Gastrocnemius medialis (tissue), 4 donors: ENCODE data around the gene UHRF2. TPM values are rescaled to one million over a fixed set of nuclear protein-coding genes. Genes with fewer than 3 reads are reported as not detected.

Source experiments
- ATAC-seq, 2 donors: fragments of 150-250 bp; one replicate each; pipeline ENCODE4 v1.9.1; 2016
- DNase-seq, 2 donors: peaks; one replicate each; pipeline ENCODE4 v3.0.0-alpha.2; 2019
- H3K27ac ChIP-seq, 4 donors: fragments of 200-600 bp; sonication (generic); 1 replicate in 1 of 4; 2 replicates in 3 of 4; pipeline ENCODE4 v1.5.1; 2016 to 2018; ENCODE audit warnings: mild to moderate bottlenecking in 2 of 4, moderate library complexity in 1 of 4
- H3K27me3 ChIP-seq, 3 donors: fragments of 200-600 bp; sonication (generic) in 2 of 3; 1 replicate in 1 of 3; 2 replicates in 2 of 3; pipeline versions ENCODE4 v1.5.1 to v1.6.0; 2016 to 2019; ENCODE audit warnings: mild to moderate bottlenecking in 1 of 3, moderate library complexity in 1 of 3
- H3K36me3 ChIP-seq, 2 donors: fragments of 200-600 bp; sonication (generic) in 1 of 2; one replicate each; pipeline ENCODE4 v1.5.1; 2017 to 2018
- H3K4me1 ChIP-seq, 2 donors: fragments of 200-600 bp; sonication (generic) in 1 of 2; one replicate each; pipeline ENCODE4 v1.5.1; 2016 to 2017; ENCODE audit warnings: mild to moderate bottlenecking in 2 of 2
- H3K4me3 ChIP-seq, 4 donors: fragments of 200-600 bp; sonication (generic) in 3 of 4; 1 replicate in 1 of 4; 2 replicates in 3 of 4; pipeline ENCODE4 v1.5.1; 2016 to 2019; ENCODE audit warnings: mild to moderate bottlenecking in 2 of 4
- H3K9me3 ChIP-seq, 3 donors: fragments of 200-600 bp; sonication (generic) in 2 of 3; 1 replicate in 1 of 3; 2 replicates in 2 of 3; pipeline ENCODE4 v1.5.1; 2016 to 2019
- CTCF ChIP-seq, 5 experiments: fragments of 450-650 bp in 3 of 5; fragments of 200-600 bp in 2 of 5; sonication (generic) in 2 of 5; IDR thresholded peaks in 4 of 5; conservative IDR thresholded peaks in 1 of 5; 1 replicate in 4 of 5; 2 replicates in 1 of 5; pipeline ENCODE4 v1.5.1; 2016 to 2019; ENCODE audit warnings: antibody characterized with exemption in 5 of 5, mild to moderate bottlenecking in 3 of 5, moderate library complexity in 3 of 5
- POLR2A ChIP-seq, 2 donors: fragments of 450-650 bp; IDR thresholded peaks; one replicate each; pipeline ENCODE4 v1.6.1; 2017; ENCODE audit warnings: antibody characterized with exemption in 2 of 2, mild to moderate bottlenecking in 2 of 2, moderate library complexity in 2 of 2
- in situ Hi-C, 4 donors: fragments of 200-750 bp; cut with MboI; loops; one replicate each; pipeline versions ENCODE4 v1.15.0 to v1.8.0; 2017; ENCODE audit warnings: low sequenced_read_pairs in 4 of 4
- intact Hi-C: fragments of 100-400 bp; cut with DNase I; formaldehyde crosslinking; loops from one replicate; pipeline ENCODE4 v1.15.1; 2023; ENCODE audit warnings: low total_unique reads
- total RNA-seq, 4 donors: library from RNA; depleted of rRNA; stranded (reverse); fragments of >200 nt; gene quantifications; one replicate each; pipeline versions ENCODE4 v1.1.0 to v1.2.3, GENCODE V29; 2016

Gene UHRF2
- total RNA-seq, 4 donors from 2014 or later = 16.7 to 29.0 (median 18.8) TPM

DNA sequence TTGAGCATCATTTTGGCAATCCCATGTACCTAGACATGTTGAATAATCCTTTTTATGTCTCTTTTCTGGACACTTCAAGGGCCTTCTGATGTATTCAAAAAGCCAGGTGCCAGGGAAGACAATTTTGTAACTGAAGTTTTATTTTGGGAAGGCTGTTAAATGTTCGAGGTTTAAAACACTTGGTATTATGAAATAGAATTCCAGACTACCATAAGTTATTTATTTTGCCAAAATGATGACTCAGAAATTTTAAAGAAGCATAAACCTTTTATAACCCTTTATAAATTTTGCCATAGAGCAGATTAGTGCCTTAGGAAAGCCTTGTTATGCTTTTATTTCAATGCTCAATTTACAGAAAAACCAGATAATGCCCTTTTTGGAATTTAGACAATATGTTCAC is 30.3 kb upstream of the UHRF2 start:
- Histone ChIP-seq H3K27ac (no peak overlapping the region), H3K4me1 (no peaks in the 10 kb centered on the region), H3K4me3 (no peak overlapping the region), H3K36me3 (no peaks in the 10 kb centered on the region), H3K27me3 (no peaks in the 10 kb centered on the region), H3K9me3 (no peaks in the 10 kb centered on the region)
- no peak for ATAC-seq
- intact Hi-C loops = no loop called here
- TF ChIP-seq CTCF (IDR thresholded peaks at IDR 0.05 in 4 of 5, conservative IDR thresholded peaks at IDR 0.05 in 1 of 5) = no peak
- no peak for TF ChIP-seq POLR2A (IDR thresholded peaks at IDR 0.05)
- in situ Hi-C loops = no loop called here
- no peak for DNase-seq

DNA sequence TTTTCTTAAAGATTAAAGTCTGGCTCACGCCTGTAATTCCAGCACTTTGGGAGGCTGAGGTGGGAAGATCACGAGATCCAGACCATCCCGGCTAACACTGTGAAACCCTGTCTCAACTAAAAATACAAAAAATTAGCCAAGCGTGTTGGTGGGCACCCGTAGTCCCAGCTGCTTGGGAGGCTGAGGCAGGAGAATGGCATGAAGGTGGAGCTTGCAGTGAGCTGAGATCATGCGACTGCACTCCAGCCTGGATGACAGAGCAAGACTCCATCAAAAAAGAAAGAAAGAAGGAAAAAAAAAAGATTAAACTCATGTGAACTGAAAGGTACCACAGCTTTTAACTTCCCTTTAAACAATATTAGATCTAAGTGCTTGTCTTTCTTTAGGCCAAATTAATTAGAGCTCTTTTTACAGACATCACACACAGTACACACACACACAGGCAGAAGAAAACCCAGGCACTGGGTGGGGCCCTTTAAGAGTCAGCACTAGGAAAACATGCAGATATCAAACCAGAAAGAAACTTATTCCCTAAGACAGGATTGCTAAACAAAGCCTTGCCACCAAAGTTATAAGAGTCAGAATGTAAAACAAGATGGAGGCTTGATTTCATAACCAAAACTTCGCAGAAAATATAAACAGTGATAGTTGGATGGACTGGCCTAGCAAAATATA is 29.3 kb upstream of the UHRF2 start:
- TF ChIP-seq POLR2A (IDR thresholded peaks at IDR 0.05) (no peak), CTCF (IDR thresholded peaks at IDR 0.05 in 4 of 5, conservative IDR thresholded peaks at IDR 0.05 in 1 of 5) (no peak)
- Histone ChIP-seq H3K4me1 (no peaks in the 10 kb centered on the region), H3K27ac (no peak overlapping the region), H3K4me3 (no peak overlapping the region), H3K36me3 (no peaks in the 10 kb centered on the region), H3K9me3 (no peaks in the 10 kb centered on the region), H3K27me3 (no peaks in the 10 kb centered on the region)
- ATAC-seq (no peak), DNase-seq (no peak)
- intact Hi-C loops (no loop called here), in situ Hi-C loops (no loop called here)

DNA sequence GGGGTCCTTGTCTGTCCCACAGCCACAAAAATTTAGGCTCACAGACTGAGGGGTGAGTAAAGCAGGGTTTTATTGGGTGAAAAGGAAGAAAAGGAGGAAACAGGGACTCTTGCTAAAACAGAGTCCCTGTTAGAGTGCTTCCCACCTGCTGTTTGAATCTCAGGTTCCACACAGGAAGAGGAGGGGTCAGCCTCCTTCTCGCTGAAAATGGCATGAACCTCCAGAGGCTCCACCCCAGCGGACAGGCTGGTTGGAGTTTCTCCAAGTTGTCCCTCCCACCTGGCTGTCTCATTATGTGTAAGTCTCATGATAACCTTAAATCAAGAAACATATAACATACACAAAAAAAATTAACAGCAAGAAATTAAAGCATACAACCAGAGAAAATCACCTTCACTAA is 28.3 kb upstream of the UHRF2 start:
- no peaks in the 10 kb centered on the region for H3K27me3 ChIP-seq
- H3K27ac ChIP-seq = no peak overlapping the region
- ATAC-seq = no peak
- H3K4me1 ChIP-seq = no peaks in the 10 kb centered on the region
- no peaks in the 10 kb centered on the region for H3K9me3 ChIP-seq
- H3K4me3 ChIP-seq = no peak overlapping the region
- intact Hi-C loops = no loop called here
- in situ Hi-C loops = no loop called here
- no peak for TF ChIP-seq POLR2A (IDR thresholded peaks at IDR 0.05)
- no peak for TF ChIP-seq CTCF (IDR thresholded peaks at IDR 0.05 in 4 of 5, conservative IDR thresholded peaks at IDR 0.05 in 1 of 5)
- DNase-seq = no peak
- no peaks in the 10 kb centered on the region for H3K36me3 ChIP-seq

GRCh38 chr9:6399071-6399470 is 13.9 kb upstream of the UHRF2 start:
- ATAC-seq = no peak
- in situ Hi-C loops (no loop called here), intact Hi-C loops (no loop called here)
- no peaks in the 10 kb centered on the region for H3K4me1 ChIP-seq
- no peak for DNase-seq
- H3K36me3 ChIP-seq = no peaks in the 10 kb centered on the region
- H3K27me3 ChIP-seq = no peaks in the 10 kb centered on the region
- TF ChIP-seq POLR2A (IDR thresholded peaks at IDR 0.05) (no peak), CTCF (IDR thresholded peaks at IDR 0.05 in 4 of 5, conservative IDR thresholded peaks at IDR 0.05 in 1 of 5) (no peak)
- H3K4me3 ChIP-seq = no peak overlapping the region
- H3K27ac ChIP-seq = no peak overlapping the region
- H3K9me3 ChIP-seq = no peaks in the 10 kb centered on the region

DNA sequence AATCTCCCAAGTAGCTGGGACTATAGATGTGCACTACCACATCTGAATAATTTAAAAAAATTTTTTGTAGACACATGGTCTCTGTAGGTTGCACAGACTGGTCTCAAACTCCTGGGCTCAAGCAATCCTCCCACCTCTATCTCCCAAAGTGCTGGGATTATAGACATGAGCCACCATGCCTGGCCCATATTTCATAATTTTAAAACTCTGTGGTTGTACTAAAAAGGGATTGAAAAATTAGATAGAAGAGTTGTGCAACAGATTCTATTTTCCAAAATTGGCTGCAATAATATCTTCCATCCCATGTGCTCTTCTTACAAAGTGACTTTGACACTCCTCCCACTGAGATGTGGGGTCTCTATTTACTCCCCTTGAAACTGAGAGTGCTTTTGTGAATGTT is 7.6 kb upstream of the UHRF2 start:
- in situ Hi-C loops = no loop called here
- Histone ChIP-seq H3K36me3 (no peaks in the 10 kb centered on the region), H3K27ac (no peak overlapping the region), H3K27me3 (no peaks in the 10 kb centered on the region), H3K9me3 (no peaks in the 10 kb centered on the region), H3K4me1 (no peaks in the 10 kb centered on the region), H3K4me3 (no peak overlapping the region)
- no peak for ATAC-seq
- DNase-seq = no peak
- intact Hi-C loops = no loop called here
- no peak for TF ChIP-seq POLR2A (IDR thresholded peaks at IDR 0.05)
- TF ChIP-seq CTCF (IDR thresholded peaks at IDR 0.05 in 4 of 5, conservative IDR thresholded peaks at IDR 0.05 in 1 of 5) = no peak
